Neural cell (in vitro differentiated cells): ENCODE data around the gene ZC3HAV1L.

Experiments
- CTCF ChIP-seq: fragments of 450-650 bp; IDR thresholded peaks from 2 replicates; pipeline ENCODE4 v1.5.1; 2014; ENCODE audit warnings: antibody characterized with exemption, mild to moderate bottlenecking, moderate library complexity; ENCODE audit not compliant: poor library complexity, severe bottlenecking
- EP300 ChIP-seq: fragments of 450-650 bp; conservative IDR thresholded peaks from 2 replicates; pipeline ENCODE4 v1.6.1; 2014; ENCODE audit warnings: antibody characterized with exemption, mild to moderate bottlenecking, moderate library complexity; ENCODE audit not compliant: poor library complexity, severe bottlenecking
- EZH2 ChIP-seq: fragments of 200-600, 300-800 bp; shearing (Covaris generic), sonication (generic); IDR thresholded peaks from 2 replicates; pipeline ENCODE4 v1.6.1; 2014; ENCODE audit warnings: antibody characterized with exemption, low read length, borderline replicate concordance, mild to moderate bottlenecking; ENCODE audit not compliant: insufficient read depth, poor library complexity, severe bottlenecking
- MXI1 ChIP-seq: fragments of 450-650 bp; conservative IDR thresholded peaks from 2 replicates; pipeline ENCODE4 v1.6.1; 2014; ENCODE audit warnings: antibody characterized with exemption, mild to moderate bottlenecking; ENCODE audit not compliant: poor library complexity, severe bottlenecking
- POLR2AphosphoS5 ChIP-seq: IDR thresholded peaks from 2 replicates; pipeline ENCODE4 v1.6.1; 2012
- RAD21 ChIP-seq: fragments of 450-650 bp; conservative IDR thresholded peaks from 2 replicates; pipeline ENCODE4 v1.6.1; 2014; ENCODE audit warnings: antibody characterized with exemption, mild to moderate bottlenecking, moderate library complexity
- REST ChIP-seq: IDR thresholded peaks from 2 replicates; pipeline ENCODE4 v1.6.1; 2012; ENCODE audit warnings: borderline replicate concordance

- TF ChIP-seq CTCF (no peak), MXI1 (no peak), EZH2 (no peak), EP300 (no peak), RAD21 (no peak), POLR2AphosphoS5 (no peak), REST (no peak)
Measured at GRCh38 chr7:139065323-139065722, 29.5 kb upstream of the ZC3HAV1L start.
